ENCODE measurements around the gene GPR37. TPM values are rescaled to one million over a fixed set of nuclear protein-coding genes. Genes with fewer than 3 reads are reported as not detected.

GPR37 gene
- total RNA-seq, 1 donor from 2014 or later = not detected

- no peaks in the 10 kb centered on the region for H3K27me3 Mint-ChIP-seq
- H3K36me3 Mint-ChIP-seq (ENCODE audit: low read depth) = no peaks in the 10 kb centered on the region
- H3K27ac Mint-ChIP-seq = no peak overlapping the region
- H3K4me3 Mint-ChIP-seq = no peak overlapping the region
- no peaks in the 10 kb centered on the region for H3K9me3 Mint-ChIP-seq
- intact Hi-C loops (cut with micrococcal nuclease) = no loop called here
- no peaks in the 10 kb centered on the region for H3K4me1 Mint-ChIP-seq
- DNase-seq = no peak
Measured at GRCh38 chr7:124698964-124699363, 66.6 kb downstream of the GPR37 start.

GRCh38 chr7:124697746-124698145, 67.8 kb downstream of the GPR37 start:
- H3K27ac Mint-ChIP-seq = no peak overlapping the region
- intact Hi-C loops (cut with micrococcal nuclease) = no loop called here
- no peak for DNase-seq
- no peaks in the 10 kb centered on the region for H3K9me3 Mint-ChIP-seq
- H3K27me3 Mint-ChIP-seq = no peaks in the 10 kb centered on the region
- H3K4me3 Mint-ChIP-seq = no peak overlapping the region
- no peaks in the 10 kb centered on the region for H3K36me3 Mint-ChIP-seq (ENCODE audit: low read depth)
- no peaks in the 10 kb centered on the region for H3K4me1 Mint-ChIP-seq

Other genes with a start within 250 kb of the GPR37 start
- gene POT1, start 164.0 kb upstream of the GPR37 start, total RNA-seq = 31.0 TPM in 2 replicates